Measurements from ENCODE around the gene PPIA. TPM values are rescaled to one million over a fixed set of nuclear protein-coding genes. Genes with fewer than 3 reads are reported as not detected.

Gene PPIA
- polyA plus RNA-seq, 3 donors, result 1,223 to 1,327 (median 1,239) TPM

GRCh38 chr7:44756904-44757303, 39.6 kb upstream of the PPIA start:
- DNase-seq, result no peak

GRCh38 chr7:44757311-44757710, 39.2 kb upstream of the PPIA start:
- DNase-seq, result no peak

DNA sequence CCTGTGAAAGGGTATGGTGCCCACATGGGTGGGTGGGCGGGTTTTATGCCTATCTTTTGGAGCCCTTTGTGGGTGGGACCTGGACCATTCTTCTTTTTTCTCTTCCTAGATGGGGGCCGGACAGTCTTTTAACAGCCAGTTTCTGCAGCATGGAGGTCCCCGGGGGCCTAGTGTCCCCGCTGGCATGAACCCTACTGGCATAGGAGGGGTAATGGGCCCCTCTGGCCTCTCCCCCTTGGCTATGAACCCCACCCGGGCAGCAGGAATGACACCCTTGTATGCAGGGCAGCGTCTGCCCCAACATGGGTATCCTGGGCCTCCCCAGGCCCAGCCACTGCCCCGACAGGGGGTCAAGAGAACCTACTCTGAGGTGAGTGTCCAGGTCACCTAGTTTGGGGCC, 38.7 kb upstream of the PPIA start:
- no peak for DNase-seq

- no peak for DNase-seq
These were observed 37.2 kb upstream of the PPIA start for GRCh38 chr7:44759246-44759645.

GRCh38 chr7:44760034-44760580, 36.4 kb upstream of the PPIA start:
- no peak for DNase-seq

- DNase-seq, result no peak
These were observed 35.0 kb upstream of the PPIA start for GRCh38 chr7:44761207-44762161.

DNA sequence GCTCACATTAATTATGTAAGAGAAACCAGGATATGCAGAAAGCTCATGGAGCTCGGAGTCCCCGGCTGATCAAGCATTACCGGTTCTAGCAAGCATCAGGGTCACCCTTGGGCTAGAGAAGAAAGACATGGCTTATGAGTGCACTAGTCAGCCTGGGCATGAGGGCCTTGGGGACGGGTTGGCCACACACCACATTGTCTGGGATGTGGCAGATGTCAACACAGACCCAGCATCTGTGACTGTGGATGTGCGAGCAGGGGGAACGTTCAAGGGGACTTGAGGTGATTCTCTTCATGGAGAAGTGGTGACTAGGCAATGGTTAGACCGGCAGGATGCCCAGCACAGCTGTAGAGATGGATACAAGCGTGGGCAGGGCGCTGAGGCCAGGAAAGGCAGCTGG, 34.2 kb upstream of the PPIA start:
- no peak for DNase-seq

- DNase-seq, result no peak
These were observed 33.6 kb upstream of the PPIA start for GRCh38 chr7:44762726-44763522.

DNA sequence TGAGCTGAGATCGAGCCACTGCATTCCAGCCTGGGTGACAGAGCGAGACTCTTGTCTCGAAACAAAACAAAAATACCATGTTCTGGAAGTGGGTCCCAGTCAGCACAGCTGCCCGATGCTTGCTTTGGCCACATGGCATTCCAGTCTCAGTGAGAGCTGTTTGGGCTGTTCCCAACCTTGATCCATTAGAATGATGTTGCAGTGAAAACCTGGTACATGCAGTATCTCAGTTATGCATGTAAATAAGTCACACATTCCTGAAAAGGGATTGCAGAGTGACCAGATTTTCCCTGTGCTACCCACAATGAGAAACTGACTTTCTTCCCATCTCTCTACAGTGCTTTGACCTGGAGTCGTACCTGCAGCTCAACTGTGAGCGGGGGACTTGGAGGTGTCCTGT, 32.4 kb upstream of the PPIA start:
- DNase-seq, result no peak

- no peak for DNase-seq
These were observed 31.6 kb upstream of the PPIA start for GRCh38 chr7:44764665-44765578.

DNA sequence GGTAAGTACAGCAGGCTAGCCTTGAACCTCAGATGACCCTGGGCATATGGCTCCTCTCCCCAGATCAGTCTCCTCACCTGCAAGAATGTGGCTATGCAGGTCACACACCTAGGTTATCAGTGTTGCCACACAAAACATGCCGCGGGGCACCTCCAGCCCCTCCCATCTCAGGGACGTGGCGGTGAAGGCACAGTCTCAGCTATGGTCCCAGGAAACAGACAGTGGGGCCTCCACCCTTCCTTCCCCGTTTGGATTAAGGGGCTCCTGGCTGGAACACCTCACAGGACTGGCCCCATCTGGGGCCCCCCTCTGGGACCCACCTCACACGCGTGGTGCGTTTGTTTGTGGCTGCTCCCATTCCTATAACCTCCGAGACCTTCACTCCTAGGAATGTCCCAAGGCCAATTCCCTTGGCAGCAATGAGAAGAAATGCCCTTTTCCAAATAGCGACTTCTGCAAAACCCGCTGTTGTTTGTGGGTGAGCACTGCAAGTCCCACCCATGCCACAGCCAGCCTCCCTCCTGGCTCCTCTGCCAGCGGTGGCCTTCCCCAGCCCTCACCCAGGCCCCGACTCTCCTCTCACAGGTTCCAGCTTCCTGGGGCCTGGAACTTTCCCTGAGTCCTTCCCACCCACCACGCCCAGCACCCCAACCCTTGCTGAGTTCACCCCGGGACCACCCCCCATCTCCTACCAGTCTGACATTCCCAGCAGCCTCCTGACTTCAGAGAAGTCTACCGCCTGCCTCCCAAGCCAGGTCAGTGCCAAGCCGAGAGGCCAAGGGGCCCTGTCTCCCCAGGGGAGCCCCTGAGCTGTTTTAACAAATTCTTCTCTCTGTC, 30.7 kb upstream of the PPIA start:
- DNase-seq, result no peak

DNA sequence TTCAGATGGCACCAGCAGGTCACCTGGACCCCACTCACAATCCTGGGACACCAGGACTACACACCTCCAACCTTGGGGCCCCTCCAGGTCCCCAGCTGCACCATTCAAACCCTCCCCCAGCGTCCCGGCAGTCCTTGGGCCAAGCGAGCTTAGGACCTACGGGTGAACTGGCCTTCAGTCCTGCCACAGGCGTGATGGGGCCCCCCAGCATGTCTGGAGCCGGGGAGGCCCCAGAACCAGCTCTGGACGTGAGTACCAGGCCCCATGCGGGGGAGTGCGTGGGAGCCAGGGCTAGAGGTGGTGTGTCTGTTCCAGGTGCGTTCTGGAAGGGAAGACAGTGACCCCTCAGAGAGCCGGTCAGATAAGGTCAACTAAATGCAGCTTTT, 30.1 kb upstream of the PPIA start:
- no peak for DNase-seq

DNA sequence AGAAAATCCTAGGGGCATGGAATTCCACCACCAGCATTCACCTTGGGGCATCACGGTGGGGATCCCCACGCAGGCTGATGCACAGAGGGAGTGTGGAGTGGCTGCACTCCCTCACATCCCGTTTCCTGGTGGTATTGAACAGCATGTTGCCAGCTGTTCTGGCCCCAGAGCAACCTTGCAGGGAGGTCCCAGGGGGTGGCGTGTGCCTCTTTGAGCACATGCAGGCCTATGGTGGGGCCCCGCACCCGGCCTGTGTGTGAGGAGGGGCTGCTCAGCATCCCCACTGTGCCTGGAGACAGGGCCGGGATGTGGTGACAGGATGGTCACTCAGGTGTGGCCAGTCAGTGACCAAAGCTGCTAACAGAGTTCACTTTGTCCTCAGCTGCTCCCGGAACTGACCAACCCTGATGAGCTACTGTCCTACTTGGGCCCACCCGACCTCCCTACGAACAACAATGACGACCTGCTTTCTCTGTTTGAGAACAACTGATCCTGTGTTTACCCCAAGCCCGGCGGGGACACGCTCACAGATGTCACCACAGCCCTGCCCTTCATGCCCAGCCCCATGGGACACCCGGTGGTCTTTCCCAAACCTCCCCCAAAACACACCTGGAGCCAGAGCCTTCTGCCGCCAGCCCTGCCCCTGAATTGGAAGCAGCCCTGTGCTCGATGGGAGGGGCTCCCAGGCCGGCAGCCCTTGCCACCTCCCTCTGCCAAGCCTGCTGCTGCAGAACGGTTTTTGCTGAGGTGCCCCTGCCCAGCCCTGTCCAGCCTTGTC, 29.2 kb upstream of the PPIA start:
- DNase-seq, result no peak

GRCh38 chr7:44767912-44768627, 28.4 kb upstream of the PPIA start:
- DNase-seq, result peak; percentile 79

DNA sequence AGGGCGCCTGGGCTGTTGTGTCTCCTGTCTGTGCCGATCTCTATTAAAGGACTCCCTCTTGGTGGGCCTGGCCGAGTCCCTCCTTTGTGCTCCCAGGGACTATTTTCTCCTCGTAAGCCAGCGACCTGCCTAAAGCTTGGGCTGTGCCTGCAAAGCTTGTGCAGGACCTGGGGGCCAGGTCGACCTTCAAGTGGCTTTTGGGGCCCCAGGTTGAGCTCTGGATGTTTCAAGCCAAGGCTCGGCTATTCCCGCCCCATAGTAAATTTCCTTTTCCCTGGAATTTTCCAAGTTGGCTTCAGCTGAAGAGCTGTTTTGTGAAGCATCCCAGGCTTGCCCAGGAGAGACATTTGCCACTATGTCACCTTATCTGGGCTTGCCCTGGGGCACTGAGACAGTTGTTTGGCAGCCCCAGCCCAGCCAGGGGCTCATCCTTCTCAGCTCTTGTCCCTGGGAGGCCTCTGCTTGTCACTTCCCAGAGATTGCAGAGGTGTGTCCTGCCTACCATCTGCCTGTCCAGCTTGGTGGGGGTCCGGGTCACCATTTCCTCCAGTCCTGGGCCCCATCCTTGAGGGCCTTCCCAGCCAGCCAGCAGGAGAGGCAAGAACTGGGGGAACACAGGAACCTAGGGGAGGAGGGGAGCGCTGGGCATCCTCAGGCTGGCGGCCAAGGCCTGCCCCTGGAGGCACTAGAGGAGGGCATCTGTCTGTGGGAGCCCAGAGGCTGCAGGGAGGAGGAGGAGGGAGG, 27.7 kb upstream of the PPIA start:
- DNase-seq, result no peak

DNA sequence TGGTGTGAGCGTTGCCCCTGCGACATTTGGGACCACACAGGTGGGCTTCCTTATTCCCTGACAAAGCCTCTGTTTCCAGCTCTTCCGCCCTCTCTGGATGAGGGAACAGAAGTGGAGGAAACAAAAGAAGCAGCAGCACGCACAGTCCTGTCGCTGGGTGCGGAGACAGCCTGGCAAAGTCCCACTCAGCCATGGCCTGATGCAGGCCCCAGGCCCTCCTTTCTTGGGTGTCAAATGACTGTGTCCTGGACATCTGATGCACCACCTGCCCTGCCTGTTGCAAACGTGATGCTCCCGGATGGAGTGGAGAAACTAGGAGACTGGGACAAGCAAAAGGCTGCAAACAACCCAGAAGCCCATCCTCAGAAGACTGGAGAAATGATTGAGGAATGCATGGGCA, 27.1 kb upstream of the PPIA start:
- DNase-seq, result no peak

- DNase-seq, result no peak
These were observed 26.6 kb upstream of the PPIA start for GRCh38 chr7:44769776-44770294.

DNA sequence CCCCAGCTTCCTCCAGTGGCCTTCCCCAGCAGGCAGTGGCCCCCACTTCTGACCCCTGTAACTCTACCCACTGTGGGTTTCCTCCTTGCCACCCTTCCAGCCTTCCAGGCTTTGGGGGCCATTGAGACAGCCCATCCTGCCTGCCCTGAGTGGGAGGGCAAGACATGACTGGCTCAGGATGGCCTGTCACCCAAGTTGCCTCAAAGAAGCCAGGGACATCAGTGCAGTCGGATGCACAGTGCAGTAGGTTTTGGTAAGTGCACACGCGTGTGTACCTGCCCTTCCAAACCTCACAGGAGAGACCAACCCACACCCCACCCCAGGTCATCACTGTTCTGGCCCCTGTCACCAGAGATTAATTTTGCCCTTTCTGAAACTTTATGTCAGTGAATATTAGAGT, 25.1 kb upstream of the PPIA start:
- DNase-seq, result no peak
